IPS-18c (cell line): ENCODE results near the gene SLC6A8.
A peak's percentile ranks its signal among the peaks of the same experiment; 100 is the strongest.
"Not testable (repeated sequence)": the region's sequence is repeated elsewhere in the genome, so short reads cannot be mapped to it uniquely, and the experiment has no call there.

ENCODE experiments used
- H3K4me3 ChIP-seq: 2 replicates; pipeline ENCODE4 v1.7.0; 2013; ENCODE audit warnings: low read depth, mild to moderate bottlenecking, low read length, moderate library complexity; ENCODE audit not compliant: insufficient read depth
- H3K9me3 ChIP-seq: one replicate; pipeline ENCODE4 v1.6.1; 2013; ENCODE audit warnings: mild to moderate bottlenecking, low read length, moderate library complexity; ENCODE audit not compliant: control insufficient read depth, insufficient read depth

SLC6A8 gene

DNA sequence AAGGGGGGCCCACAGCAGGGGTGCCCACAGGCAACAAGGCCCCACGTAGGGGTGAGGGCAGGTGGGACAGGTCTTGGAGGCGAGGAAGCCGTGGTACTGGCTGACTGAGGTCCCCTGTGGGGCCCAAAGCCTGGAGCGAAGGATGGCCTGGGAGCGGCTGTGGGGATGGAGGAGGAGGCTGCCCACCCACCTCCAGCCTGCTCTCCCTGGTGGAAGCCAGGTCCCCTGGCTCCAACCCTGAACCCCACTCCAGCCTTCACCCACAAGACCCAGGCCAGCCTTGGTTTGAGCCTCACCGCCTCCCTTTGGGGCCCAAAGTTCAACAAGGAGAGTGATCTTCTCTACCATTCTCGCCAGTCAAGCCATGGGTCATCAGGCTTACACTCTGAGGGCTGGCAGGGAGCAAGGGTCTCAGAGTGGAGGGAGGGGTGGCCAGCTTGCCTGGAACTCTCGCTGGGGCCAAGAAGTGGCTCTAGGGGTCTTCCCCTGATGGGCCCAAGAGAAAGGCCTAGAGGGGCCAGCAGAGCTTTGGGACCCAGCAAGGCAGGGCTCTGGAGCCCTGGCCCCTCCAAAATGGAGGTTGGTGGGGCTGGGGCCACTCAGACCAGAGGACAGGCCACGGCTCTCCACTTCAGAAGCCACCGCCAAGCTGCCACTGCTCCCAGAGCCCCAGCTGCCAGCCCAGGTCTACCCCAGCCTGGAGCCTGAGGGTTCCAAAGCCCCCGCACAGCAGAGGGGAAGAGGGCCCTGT, 19.1 kb upstream of the SLC6A8 start:
- H3K9me3 ChIP-seq = peaks cover 15% of the 10 kb centered on the region

DNA sequence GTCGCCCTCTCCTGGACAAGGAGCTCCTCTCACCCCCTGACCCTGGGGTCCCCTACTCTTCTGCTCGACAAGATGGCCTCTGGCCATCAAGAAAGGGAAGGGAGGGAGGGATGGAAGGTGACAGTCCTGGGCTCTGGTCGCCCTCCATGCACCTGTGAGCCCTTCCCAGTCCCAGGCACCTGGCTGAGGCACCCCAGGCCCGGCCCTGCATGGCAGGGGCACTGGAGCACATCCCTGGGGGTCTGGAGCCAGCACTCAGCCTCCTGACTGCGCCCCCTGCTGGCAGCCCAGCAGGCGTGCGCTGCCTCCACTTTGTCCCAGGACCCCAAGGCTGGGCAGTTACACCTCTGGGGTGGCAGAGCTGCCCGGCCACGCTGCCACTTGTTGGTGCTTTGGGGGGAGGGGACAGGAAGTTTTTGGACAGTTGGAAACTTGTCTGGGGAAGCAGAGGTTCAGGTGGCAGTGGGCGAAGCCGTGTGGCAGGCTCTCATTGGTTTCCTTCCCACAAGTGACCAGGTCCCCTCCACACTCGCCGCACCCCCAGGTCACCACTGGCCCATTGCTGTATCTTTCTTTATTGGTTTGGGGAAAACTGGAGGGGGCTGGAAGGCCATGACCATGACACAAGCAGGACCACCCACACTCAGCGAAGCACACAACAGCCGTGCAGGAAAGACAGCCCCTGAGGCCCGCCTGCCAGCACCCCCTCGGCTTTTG, 18.4 kb upstream of the SLC6A8 start:
- Histone ChIP-seq H3K4me3 (no peak overlapping the region), H3K9me3 (peaks cover 18% of the 10 kb centered on the region)

More for the DNA sequence above, 19.1 kb upstream of the SLC6A8 start:
- no peak overlapping the region for H3K4me3 ChIP-seq

DNA sequence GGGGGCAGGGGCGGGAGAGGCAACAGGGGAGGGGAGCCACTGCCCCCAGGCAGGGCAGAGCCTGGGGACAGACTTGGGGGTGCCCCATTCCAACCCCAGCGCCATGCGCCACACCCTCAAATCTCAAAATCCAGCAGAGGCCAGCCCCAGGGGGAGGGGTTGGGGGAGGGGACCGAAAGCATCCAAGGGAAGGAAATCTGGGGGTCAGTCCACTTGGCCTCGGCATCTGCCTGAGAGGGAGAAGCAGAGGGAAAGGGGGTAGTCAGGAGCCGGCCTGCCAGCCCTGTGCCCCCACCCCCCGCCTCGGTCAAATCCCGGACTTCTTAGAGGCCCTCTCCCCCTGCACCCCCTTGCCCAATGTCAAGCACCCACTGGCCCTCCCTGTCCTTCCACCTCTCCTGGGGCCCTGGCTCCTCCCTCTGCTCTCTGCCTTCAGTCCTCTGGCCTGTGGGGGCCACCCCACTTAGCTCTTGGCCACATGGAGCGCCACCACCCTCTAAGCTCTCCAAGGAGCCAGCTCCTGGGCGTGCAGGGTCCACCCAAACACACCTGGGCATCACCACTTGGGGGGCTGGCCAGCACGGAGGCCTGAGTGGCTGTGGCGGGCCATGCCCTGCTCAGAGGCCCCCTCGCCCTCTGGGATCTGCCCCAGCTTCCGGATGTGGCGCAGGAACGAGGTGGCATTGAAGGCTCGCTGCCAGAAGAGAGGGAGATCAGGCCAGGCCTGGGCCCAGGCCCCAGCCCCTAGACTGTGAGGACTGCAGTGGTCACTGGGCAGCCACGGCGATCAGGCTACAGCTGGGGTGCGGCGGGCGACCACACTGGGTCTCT, 17.6 kb upstream of the SLC6A8 start:
- Histone ChIP-seq H3K4me3 (no peak overlapping the region), H3K9me3 (peaks cover 18% of the 10 kb centered on the region)

DNA sequence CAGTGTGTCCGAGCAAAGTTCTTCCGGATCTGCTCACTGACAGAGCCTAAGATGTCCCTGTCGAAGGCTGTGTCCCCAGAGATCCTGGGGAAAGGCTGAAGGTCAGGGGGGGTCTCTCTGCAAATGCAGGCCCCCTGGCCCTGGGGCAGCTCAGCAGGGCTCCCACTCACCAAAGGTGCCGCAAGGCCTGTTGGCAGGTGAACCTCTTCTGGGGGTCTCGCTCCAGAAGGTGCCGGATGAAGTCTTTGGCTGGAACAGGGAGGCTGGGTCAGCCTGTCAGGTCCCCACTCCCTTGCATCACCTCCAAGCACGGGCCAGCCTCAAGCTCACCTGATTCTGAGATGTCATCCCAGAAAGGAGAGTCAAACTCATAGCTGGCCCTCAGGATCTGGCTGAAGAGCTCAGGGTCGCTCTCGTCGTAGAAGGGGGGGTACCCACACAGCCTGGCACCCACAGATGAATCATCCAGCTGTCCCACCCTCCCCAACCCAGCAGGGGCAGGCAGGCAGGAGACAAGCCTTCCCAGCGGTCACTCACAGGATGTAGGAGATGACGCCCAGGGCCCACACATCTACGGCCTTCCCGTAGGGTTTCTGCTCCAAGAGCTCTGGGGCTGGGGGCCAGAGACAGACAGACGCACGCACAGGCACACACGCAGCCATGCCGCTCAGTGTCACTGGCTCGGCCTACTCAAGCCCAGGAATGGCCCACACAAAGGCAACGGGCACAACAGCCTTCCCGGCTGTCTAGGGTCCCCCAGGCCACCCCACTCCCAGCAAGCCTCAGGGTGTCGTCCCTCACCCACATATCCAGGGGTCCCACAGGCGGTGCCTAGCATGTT, 16.8 kb upstream of the SLC6A8 start:
- peaks cover 18% of the 10 kb centered on the region for H3K9me3 ChIP-seq
- H3K4me3 ChIP-seq = no peak overlapping the region

DNA sequence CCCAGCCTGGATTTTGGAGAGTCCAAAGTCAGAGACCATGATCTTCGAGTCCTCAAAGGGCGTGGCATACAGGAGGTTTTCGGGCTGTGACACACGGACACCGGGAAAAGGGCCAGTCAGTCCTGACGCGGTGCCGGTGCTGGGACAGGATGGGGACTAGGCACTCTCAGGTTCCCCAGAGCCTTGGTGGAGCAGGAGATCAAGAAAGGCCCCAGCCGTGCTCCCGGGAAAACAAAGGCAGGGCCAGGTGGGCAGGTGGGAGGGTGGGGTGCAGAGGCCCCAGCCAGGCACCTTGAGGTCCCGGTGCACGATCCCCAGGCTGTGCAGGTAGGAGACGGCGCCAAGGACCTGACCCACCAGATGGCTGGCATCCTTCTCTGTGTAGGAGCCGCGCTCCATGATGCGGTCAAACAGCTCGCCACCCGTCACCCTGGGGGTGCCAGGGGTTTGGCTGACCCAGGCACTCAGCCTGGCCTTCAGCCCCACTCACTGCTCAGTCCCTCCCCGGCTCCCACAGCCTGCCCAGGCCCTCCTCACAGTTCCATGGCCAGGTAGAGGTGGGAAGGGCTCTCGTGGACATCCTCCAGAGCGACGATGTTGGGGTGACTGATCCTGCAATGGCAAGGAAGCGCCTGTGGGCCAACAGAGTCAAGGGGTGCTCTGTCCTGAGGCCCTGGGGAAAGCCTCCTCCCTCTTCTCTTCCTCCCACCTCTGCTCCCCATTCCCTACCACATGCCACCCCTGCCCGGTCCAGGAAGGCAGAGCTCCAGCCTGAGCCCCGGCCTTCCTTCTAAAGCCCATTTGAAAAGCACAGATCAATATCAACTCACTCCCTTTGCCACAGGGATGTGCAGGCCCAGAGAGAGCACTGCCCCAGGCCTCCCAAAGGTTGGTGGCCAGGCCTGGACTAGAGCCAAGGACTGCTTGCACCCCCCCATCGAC, 15.9 kb upstream of the SLC6A8 start:
- Histone ChIP-seq H3K9me3 (peaks cover 18% of the 10 kb centered on the region), H3K4me3 (no peak overlapping the region)

DNA sequence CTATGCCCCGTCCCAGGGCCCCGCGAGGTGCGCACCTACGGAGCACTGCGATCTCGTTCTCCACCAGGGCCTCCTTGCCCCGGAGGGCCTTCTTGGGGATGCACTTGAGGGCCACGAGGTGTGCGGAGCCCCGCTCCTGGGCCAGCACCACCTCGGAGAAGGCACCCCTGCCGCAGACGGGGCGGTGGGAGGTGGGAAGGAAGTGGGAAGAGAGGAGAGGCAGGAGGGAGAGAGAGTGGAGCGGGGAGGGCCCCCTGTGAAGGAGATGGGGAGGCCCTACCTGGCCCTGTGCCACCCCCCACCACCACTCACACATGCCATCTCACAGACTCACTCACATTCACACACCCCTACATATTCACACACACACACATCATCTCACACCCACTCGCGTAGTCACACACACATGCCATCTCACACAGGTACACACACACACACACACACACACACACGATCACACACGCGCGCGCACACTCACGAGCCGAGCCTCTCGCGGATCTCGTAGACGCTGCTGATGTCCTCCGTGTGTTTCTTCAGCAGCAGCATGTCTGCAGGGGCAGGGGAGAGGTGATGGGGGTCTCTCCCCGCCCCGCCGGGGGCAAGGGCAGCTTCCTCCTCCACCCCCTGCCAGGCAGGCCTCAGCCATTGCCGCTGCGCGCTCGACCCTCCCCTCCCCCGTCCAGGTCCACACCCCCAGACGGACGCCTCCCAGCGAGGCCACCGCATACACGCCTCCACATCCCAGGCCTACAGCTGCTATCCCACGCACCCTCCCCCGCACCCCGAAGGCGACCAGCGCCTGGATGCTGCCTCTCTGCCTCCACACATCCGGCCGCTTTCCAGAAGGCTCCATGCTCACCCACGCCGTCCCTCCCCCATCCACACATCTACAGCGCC, 14.9 kb upstream of the SLC6A8 start:
- H3K9me3 ChIP-seq = peaks cover 15% of the 10 kb centered on the region
- H3K4me3 ChIP-seq = no peak overlapping the region

DNA sequence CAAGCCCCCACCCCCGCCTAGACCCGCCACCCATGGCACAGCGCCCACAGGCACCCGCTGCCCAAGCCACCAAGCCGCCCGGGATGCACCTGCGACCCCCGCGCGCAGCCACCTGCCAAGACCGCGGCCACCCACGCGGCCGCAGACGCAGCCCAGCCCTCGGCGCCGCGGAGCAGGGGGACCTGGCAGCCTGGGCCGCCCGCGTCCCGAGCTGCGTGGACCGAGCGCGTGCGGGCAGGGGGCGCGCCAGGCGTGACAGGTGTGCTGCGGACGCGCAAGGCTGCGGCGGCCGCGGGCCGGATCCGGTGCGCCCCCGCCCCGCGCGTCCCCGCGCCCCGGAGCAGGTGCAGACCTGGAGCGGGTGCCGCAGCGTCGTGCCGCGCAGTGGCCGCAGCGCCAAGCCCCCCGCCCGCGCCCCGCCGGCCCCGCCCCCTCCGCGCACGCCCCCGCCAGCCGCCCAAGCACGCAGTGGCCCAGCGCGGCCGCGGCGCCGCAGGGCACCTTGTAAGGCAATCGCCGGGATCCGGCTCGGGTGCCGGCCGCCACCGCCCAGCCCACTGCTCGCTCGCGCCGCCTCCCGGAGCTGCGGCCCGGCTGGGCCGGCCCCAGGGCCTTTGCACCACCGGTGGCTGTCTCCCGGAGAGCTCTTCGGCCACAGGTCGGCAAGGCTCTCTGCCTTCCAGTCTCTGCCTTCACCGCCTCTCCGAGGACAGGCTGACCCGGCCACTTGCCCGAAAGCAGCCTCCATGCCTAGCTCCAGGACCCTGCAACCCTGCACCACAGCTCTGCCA, 14.1 kb upstream of the SLC6A8 start, which contains the start of gene PNCK:
Gene PNCK (minus strand): TSS at position 386 of the 791 bp plus-strand sequence. CDS start 737 bp downstream, outside the sequence.
- H3K4me3 ChIP-seq = peak within 1 kb of the TSS; percentile 6; the same call in 1 of the 2 replicates
- peaks cover 12% of the 10 kb centered on the region for H3K9me3 ChIP-seq

DNA sequence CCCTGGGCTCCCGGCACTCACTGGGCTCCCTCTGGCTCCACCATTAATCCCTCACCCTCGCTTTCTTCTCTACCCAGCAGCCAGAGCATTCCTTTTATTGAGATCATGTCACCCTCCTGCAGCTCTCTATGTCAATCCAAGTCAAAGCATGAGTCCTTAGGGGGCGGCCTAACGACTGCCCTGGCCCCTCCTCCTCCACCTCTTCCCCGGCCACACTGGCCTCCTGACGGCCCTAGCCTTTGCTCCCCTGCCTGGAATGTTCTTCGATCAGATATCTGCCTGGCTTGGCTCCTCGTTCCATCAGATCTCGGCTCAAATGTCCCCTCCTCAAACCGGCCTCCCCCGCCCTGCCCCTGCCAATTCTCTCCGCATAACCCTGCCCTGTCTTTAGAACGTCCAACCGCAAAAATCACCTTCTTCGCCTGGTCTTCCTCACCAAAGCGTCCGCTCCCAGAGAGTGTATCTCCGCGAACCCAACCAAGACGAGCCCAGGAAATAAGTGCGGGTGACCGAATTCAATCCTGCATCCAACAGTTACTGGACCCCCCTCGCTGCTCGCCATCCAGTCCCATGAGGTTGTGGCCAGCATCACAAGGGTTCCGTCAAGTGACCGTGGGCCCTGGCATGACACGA, 13.4 kb upstream of the SLC6A8 start:
- Histone ChIP-seq H3K4me3 (peak overlapping the region; percentile 6; the same call in 1 of the 2 replicates), H3K9me3 (peaks cover 10% of the 10 kb centered on the region)

DNA sequence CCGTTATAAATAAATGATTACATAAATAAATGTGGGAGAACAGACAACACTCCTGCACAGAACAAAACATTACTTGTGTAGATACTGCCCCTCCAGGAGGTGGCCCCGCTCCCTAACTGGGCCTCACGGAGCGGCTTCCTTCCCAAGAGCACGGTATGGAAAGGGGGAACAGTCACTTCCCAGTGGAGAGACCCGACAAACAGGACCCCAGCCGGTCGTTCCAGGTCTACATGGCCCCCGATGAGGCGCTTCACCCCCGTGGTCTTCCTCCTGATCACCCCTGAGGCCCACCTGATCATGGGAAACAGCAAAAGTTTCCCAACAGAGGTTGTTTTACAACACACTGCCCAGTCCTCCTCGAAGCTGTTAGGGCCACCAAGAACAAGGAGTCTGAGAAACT, 6.6 kb upstream of the SLC6A8 start:
- Histone ChIP-seq H3K9me3 (peaks cover 4% of the 10 kb centered on the region), H3K4me3 (no peak overlapping the region)

DNA sequence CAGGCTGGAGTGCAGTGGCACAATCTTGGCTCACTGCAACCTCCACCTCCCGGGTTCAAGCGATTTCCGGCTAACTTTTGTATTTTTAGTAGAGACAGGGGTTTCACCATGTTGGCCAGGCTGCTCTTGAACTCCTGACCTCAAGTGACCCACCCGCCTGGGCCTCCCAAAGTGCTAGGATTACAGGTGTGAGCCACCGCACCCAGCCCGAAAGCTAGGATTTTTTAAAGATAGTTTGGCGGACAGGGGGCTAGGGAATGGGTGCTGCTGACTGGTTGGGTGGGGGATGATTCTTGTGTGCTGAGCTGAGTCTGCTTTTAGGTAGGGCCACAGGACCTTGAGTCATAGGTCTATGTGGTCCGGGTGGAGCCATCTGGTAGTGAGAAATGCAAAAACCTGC, 4.2 kb upstream of the SLC6A8 start:
- not testable (repeated sequence) for H3K9me3 ChIP-seq, H3K4me3 ChIP-seq

DNA sequence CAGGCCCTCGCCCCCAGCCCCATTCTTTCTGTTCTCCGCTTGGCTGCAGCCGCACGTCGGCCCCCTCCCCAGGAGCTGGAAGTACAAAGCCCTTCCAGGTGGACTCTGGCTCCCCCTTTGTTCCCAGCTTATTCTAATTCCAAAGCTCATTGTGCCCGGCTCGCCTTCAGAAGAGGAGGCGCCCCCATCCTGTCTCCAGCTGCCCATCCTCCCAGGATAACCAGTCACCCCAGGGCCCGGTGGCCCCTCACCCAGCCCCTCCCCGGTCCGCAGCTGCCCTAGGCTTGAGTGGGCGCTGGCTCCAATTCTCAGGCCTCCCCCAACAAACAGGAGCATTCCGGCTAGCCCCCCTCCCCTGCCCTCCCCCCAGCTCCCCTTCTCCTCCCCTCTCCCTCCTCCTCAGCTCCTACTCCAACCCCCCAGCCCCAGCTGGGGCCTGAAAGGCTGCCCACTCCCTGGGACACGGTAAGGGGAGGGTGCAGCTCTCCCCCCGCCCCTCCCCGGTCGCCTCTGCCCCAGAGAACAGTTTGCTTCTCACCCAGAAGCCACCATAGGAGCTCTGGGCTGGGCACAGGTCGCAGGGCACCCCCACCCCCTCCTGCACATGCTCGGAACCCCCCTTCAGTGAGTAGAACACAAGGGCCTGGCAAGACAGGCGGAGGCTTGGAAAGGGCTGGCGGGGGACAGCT, 3.1 kb upstream of the SLC6A8 start:
- peak overlapping the region; percentile 20; the same call in 1 of the 2 replicates for H3K4me3 ChIP-seq

DNA sequence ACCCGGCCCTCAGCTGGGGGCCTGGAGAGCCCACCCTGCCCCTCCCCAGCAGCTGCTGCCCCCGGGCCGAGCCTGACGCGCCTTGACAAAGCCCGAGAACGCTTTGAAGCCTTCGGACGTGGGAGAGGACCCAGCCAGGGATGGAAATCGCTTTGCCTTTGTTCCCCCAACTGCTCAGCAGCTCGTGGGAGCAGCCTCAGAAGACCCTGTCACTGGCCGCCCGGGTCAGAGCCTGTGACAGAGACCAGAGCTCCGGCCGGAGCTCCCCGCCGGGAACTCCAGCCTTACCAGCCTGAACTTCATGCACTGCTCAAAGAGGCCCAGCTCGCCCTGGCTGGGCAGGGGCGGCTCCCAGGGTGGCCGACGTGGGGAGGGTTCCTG, 2.6 kb upstream of the SLC6A8 start:
- Histone ChIP-seq H3K9me3 (peaks cover 7% of the 10 kb centered on the region), H3K4me3 (peak overlapping the region; percentile 20)

More for the DNA sequence above, 3.1 kb upstream of the SLC6A8 start:
- H3K9me3 ChIP-seq = peaks cover 7% of the 10 kb centered on the region
